T-cell (primary cell): ENCODE data around the gene MYO1G. TPM values are rescaled to one million over a fixed set of nuclear protein-coding genes. Genes with fewer than 3 reads are reported as not detected.
A peak's percentile ranks its signal among the peaks of the same experiment; 100 is the strongest.

Experiments
- ATAC-seq, 4 experiments: fragments of 200-7000 bp in 3 of 4; fragments of 150-1000 bp in 1 of 4; cut with Tn5 transposase; replicated peaks in 1 of 4; 1 replicate in 3 of 4; 2 replicates in 1 of 4; pipeline ENCODE4 v1.10.0; 2021; ENCODE audit warnings: moderate library complexity in 3 of 4, mild to moderate bottlenecking in 2 of 4, moderate number of reproducible peaks in 1 of 4
- CTCF ChIA-PET, 2 donors: fragments of 300-600 bp; sonication (Branson Sonifier 250); formaldehyde crosslinking; loops; one replicate each; lab custom pipeline; 2022; ENCODE audit warnings: antibody characterized with exemption in 2 of 2; lab: Charles Lee
- POLR2A ChIA-PET, 2 donors: fragments of 300-600 bp; sonication (Branson Sonifier 250); formaldehyde crosslinking; loops; one replicate each; lab custom pipeline; 2022; ENCODE audit warnings: antibody characterized with exemption in 2 of 2; lab: Charles Lee
- DNase-seq, 35 experiments: peaks; one replicate each; pipeline versions ENCODE4 v3.0.0 to v3.0.0-alpha.2; 2013 to 2023
- H3K27ac ChIP-seq: one replicate; pipeline ENCODE4 v1.5.1; 2013; ENCODE audit warnings: low read length
- H3K27me3 ChIP-seq, 2 experiments: replicated peaks in 1 of 2; 1 replicate in 1 of 2; 2 replicates in 1 of 2; pipeline versions ENCODE4 v1.6.1 to v1.7.0; 2013; ENCODE audit warnings: low read length in 1 of 2, mixed read lengths in 1 of 2; ENCODE audit not compliant: control insufficient read depth in 2 of 2, insufficient read depth in 2 of 2; ENCODE audit errors: extremely low read depth in 1 of 2
- H3K36me3 ChIP-seq, 2 donors: 1 replicate in 1 of 2; 2 replicates in 1 of 2; pipeline versions ENCODE4 v1.6.1 to v1.7.0; 2013; ENCODE audit warnings: low read length in 1 of 2; ENCODE audit not compliant: control insufficient read depth in 2 of 2, insufficient read depth in 1 of 2; ENCODE audit errors: extremely low read depth in 1 of 2
- H3K4me1 ChIP-seq, 2 experiments: 1 replicate in 1 of 2; 2 replicates in 1 of 2; pipeline versions ENCODE4 v1.6.1 to v1.7.0; 2013; ENCODE audit warnings: low read length in 2 of 2, mixed read lengths in 1 of 2; ENCODE audit not compliant: insufficient read depth in 2 of 2, control insufficient read depth in 1 of 2; ENCODE audit errors: extremely low read depth in 1 of 2
- H3K4me3 ChIP-seq, 2 donors: 1 replicate in 1 of 2; 2 replicates in 1 of 2; pipeline versions ENCODE4 v1.5.1 to v1.7.0; 2013; ENCODE audit warnings: mild to moderate bottlenecking in 2 of 2, low read length in 1 of 2, moderate library complexity in 1 of 2; ENCODE audit not compliant: control insufficient read depth in 1 of 2; ENCODE audit errors: extremely low read depth in 1 of 2
- H3K9me3 ChIP-seq: 2 replicates; pipeline ENCODE4 v1.7.0; 2013
- H3K27ac Mint-ChIP-seq, 2 donors: one replicate each; pipeline ENCODE4 v1.8.0; 2020 to 2021; ENCODE audit warnings: mild to moderate bottlenecking in 2 of 2, mixed read lengths in 2 of 2
- H3K27me3 Mint-ChIP-seq, 2 donors: one replicate each; pipeline ENCODE4 v1.8.0; 2021 to 2022; ENCODE audit warnings: mixed read lengths in 2 of 2
- H3K36me3 Mint-ChIP-seq: one replicate; pipeline ENCODE4 v1.8.0; 2021; ENCODE audit warnings: mixed read lengths
- H3K4me1 Mint-ChIP-seq, 3 donors: one replicate each; pipeline ENCODE4 v1.8.0; 2020 to 2022; ENCODE audit warnings: mixed read lengths in 3 of 3, mild to moderate bottlenecking in 1 of 3
- H3K4me3 Mint-ChIP-seq, 3 donors: one replicate each; pipeline ENCODE4 v1.8.0; 2020 to 2022; ENCODE audit warnings: mild to moderate bottlenecking in 3 of 3, mixed read lengths in 3 of 3, moderate library complexity in 3 of 3
- H3K9me3 Mint-ChIP-seq, 3 donors: one replicate each; pipeline ENCODE4 v1.8.0; 2020 to 2022; ENCODE audit warnings: mixed read lengths in 3 of 3
- WGBS: methylation state at CpG from one replicate; pipeline ENCODE4 v1.1.5; 2013; ENCODE audit warnings: missing lambda C conversion rate; ENCODE audit not compliant: insufficient coverage; 5-methylcytosine and 5-hydroxymethylcytosine counted together
- total RNA-seq, 35 experiments: library from RNA in 6 of 35; stranded (reverse) in 6 of 35; fragments of 120-200 nt in 1 of 35; gene quantifications; one replicate each; pipeline versions ENCODE4 v1.2.1 to v1.2.4 and lab custom pipeline; 2013 to 2026

The MYO1G gene
- total RNA-seq, 5 donors from 2014 or later (not counting 1 experiment from before 2014, with no cell fraction given), result 183 to 272 (median 192) TPM

- no peak overlapping the region for H3K4me3 Mint-ChIP-seq
- H3K36me3 Mint-ChIP-seq, result no peaks in the 10 kb centered on the region
- peak in 2 of 35 experiments; percentile 5 to 39 for DNase-seq
- no peak overlapping the region for H3K4me3 ChIP-seq
- peaks cover 0 to 16% of the 10 kb centered on the region in 2 experiments for H3K4me1 ChIP-seq
- no peaks in the 10 kb centered on the region for H3K27me3 ChIP-seq
- CTCF ChIA-PET, result no interaction called here
- H3K36me3 ChIP-seq, result peaks cover 10 to 23% of the 10 kb centered on the region in 2 donors
- no peaks in the 10 kb centered on the region for H3K9me3 Mint-ChIP-seq
- H3K9me3 ChIP-seq, result no peaks in the 10 kb centered on the region
- H3K27me3 Mint-ChIP-seq, result no peaks in the 10 kb centered on the region
- peak overlapping the region; percentile 81 to 87 for H3K27ac Mint-ChIP-seq
- ATAC-seq, result peak in 3 of 4 experiments; percentile 12 to 17 (median 15)
- peak overlapping the region; percentile 82 for H3K27ac ChIP-seq
- 80% methylated on average over 4 of the region's 4 CpGs for WGBS
- peaks cover 18 to 20% (median 19%) of the 10 kb centered on the region in 3 donors for H3K4me1 Mint-ChIP-seq
- POLR2A ChIA-PET, result interaction anchor here in 1 of 2 donors (0.6 to 1.0 kb wide), 2 partner anchors 15 to 434 kb away, joined by 3 to 4 read pairs; no protein-coding TSS in a partner anchor
These were observed 18.7 kb downstream of the MYO1G start for GRCh38 chr7:44960011-44960580.

DNA sequence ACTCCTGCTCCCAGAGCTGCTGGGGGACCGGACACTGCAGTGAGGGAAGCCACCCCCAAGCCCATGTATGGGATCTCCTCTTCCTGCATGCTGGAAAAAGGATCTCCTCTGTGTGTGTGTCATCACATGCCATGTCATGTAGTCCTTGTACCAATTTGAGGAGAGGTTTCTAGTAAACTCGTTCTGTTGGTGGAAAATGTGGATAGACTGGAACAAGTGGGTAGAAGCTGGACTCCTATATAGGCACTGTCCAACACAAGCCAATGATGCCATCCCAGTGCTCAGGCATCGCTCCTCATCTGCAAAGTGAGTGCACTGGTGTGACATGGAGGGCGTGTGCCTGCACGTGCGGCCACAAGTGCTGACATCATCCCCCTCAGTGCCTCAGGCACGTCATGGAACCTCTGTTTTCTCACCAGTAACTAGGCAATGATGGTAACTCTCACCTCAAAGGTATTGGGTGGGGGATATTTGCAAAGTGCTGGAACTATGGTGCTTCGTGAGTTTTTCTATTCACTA, 19.3 kb downstream of the MYO1G start:
- Histone ChIP-seq H3K27me3 (no peaks in the 10 kb centered on the region), H3K4me3 (no peak overlapping the region), H3K36me3 (peaks cover 10 to 18% of the 10 kb centered on the region in 2 donors), H3K27ac (peak overlapping the region; percentile 82), H3K4me1 (peaks cover 0 to 16% of the 10 kb centered on the region in 2 experiments), H3K9me3 (no peaks in the 10 kb centered on the region)
- no peaks in the 10 kb centered on the region for H3K9me3 Mint-ChIP-seq
- POLR2A ChIA-PET, result no interaction called here
- H3K27me3 Mint-ChIP-seq, result no peaks in the 10 kb centered on the region
- CTCF ChIA-PET, result no interaction called here
- H3K36me3 Mint-ChIP-seq, result no peaks in the 10 kb centered on the region
- H3K4me1 Mint-ChIP-seq, result peaks cover 18 to 21% (median 19%) of the 10 kb centered on the region in 3 donors
- H3K4me3 Mint-ChIP-seq, result no peak overlapping the region
- ATAC-seq (peak in 3 of 4 experiments; percentile 36 to 72 (median 37)), DNase-seq (peak in 21 of 35 experiments; percentile 24 to 79 (median 57))
- WGBS, result 100% methylated on average over 1 of the region's 8 CpGs
- peak overlapping the region; percentile 81 to 87 for H3K27ac Mint-ChIP-seq

DNA sequence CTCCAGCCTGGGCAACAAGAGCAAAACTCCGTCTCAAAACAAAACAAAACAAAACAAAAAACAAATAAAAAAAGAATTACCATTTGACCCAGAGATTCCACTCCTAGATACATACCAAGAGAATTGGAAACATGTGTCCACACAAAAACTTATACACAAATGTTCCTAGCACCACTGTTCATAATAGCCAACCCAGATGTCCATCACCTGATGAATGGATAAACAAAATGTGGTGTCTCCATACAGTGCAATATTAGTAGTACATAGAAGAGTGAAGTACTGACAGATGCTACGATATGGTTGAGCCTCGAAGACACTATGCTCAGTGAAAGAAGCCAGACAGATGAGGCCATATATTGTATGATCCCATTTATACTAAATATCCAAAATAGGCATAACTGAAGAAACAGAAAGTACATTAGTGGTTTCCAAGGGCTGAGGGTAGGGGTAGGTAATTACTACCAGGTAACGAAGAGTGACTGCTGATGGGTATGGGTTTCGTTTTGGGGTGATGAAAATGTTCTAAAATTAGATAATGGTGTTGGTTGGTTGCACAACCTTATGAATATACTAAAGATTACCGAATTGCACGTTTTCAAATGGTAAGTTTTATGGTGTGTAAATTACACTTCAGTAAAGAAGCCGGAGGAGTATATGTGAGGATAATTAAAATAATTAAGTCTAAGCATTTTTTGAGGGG, 20.0 kb downstream of the MYO1G start:
- POLR2A ChIA-PET, result no interaction called here
- Mint-ChIP-seq H3K4me1 (peaks cover 18 to 21% (median 19%) of the 10 kb centered on the region in 3 donors), H3K4me3 (no peak overlapping the region), H3K27me3 (no peaks in the 10 kb centered on the region), H3K9me3 (no peaks in the 10 kb centered on the region), H3K36me3 (no peaks in the 10 kb centered on the region), H3K27ac (peak overlapping the region; percentile 66 to 87)
- CTCF ChIA-PET, result no interaction called here
- Histone ChIP-seq H3K4me3 (no peak overlapping the region), H3K27ac (peak overlapping the region; percentile 82), H3K36me3 (peaks cover 10 to 12% of the 10 kb centered on the region in 2 donors), H3K27me3 (no peaks in the 10 kb centered on the region), H3K4me1 (peaks cover 0 to 16% of the 10 kb centered on the region in 2 experiments), H3K9me3 (no peaks in the 10 kb centered on the region)
- ATAC-seq (no peak), DNase-seq (no peak)
- WGBS, result no CpG with 5 or more reads among the region's 8 CpGs

DNA sequence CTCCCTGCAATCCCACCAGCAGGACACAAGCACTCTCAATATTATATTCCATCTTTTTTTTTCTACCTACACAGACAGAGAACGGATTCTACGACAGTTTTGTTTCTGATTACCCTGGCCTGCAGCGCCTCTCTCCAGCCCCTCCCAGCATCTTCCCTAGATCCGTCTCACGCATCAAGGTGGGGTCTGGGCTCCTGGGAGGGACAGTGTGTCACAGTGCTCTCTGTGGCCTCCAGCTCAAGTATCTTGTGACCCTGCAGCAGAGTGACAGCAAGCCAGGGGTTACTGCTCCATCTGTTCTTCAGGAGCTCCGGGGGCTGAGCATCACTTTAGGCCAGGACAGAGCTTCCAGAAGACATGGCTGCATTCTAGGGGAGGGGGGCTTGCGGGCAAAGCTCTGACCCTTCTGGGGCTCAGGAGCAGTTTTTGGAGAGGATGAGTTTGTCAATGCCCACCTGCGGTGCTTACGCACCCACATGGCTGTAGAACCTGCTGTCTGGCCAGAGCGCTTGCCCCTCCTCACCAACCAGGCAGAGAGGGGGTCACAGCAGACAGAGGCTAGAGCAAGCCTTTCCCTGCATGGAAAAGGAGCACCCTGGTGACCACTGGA, 22.6 kb downstream of the MYO1G start:
- 91% methylated on average over 7 of the region's 10 CpGs for WGBS
- Histone ChIP-seq H3K4me3 (no peak overlapping the region), H3K27ac (no peak overlapping the region), H3K27me3 (no peaks in the 10 kb centered on the region), H3K4me1 (peaks cover 0 to 16% of the 10 kb centered on the region in 2 experiments), H3K9me3 (no peaks in the 10 kb centered on the region), H3K36me3 (no peaks in the 10 kb centered on the region)
- H3K27ac Mint-ChIP-seq, result no peak overlapping the region
- ATAC-seq (no peak), DNase-seq (no peak)
- no peaks in the 10 kb centered on the region for H3K36me3 Mint-ChIP-seq
- no peaks in the 10 kb centered on the region for H3K27me3 Mint-ChIP-seq
- H3K4me3 Mint-ChIP-seq, result no peak overlapping the region
- H3K4me1 Mint-ChIP-seq, result peaks cover 18 to 21% (median 19%) of the 10 kb centered on the region in 3 donors
- ChIA-PET POLR2A (no interaction called here), CTCF (no interaction called here)
- H3K9me3 Mint-ChIP-seq, result no peaks in the 10 kb centered on the region

- DNase-seq, result no peak
- H3K36me3 Mint-ChIP-seq, result no peaks in the 10 kb centered on the region
- H3K27me3 ChIP-seq, result no peaks in the 10 kb centered on the region
- no peak overlapping the region for H3K4me3 ChIP-seq
- H3K4me3 Mint-ChIP-seq, result no peak overlapping the region
- H3K36me3 ChIP-seq, result no peaks in the 10 kb centered on the region
- ATAC-seq, result no peak
- peaks cover 0 to 16% of the 10 kb centered on the region in 2 experiments for H3K4me1 ChIP-seq
- H3K27ac ChIP-seq, result no peak overlapping the region
- ChIA-PET CTCF (interaction anchor here in 1 of 2 donors (0.5 kb wide), 1 partner anchor 1261 kb away, joined by 4 read pairs; no protein-coding TSS in a partner anchor), POLR2A (interaction anchor here in 1 of 2 donors (0.5 kb wide), 1 partner anchor 264 kb away, joined by 3 read pairs; no protein-coding TSS in a partner anchor)
- no peaks in the 10 kb centered on the region for H3K27me3 Mint-ChIP-seq
- no peaks in the 10 kb centered on the region for H3K9me3 Mint-ChIP-seq
- H3K9me3 ChIP-seq, result no peaks in the 10 kb centered on the region
- peaks cover 18 to 21% (median 19%) of the 10 kb centered on the region in 3 donors for H3K4me1 Mint-ChIP-seq
- 66% methylated on average over 2 of the region's 2 CpGs for WGBS
- peak overlapping the region in 1 of 2 donors; percentile 58 for H3K27ac Mint-ChIP-seq
These were observed 23.1 kb downstream of the MYO1G start for GRCh38 chr7:44955733-44956132.

DNA sequence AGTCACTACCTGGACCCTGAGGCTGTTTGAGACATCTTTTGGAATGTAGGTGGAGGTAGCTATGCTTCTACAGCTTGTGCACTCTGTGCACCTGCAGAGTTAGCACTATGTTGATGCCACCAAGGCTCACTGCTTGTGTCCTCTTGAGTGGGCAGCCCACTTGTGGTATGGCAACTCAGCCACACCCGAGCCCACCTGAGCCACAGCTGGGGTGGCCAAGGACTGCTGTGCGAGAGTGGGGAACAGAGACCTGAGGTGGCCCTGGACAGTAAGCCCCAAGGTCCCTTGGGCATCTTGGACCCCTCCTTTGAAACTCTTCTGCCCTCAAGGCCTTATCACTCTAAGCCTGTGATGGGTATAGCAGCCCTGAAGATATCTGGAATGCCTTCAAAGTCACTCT, 25.7 kb downstream of the MYO1G start:
- no peaks in the 10 kb centered on the region for H3K4me1 ChIP-seq
- ATAC-seq (no peak), DNase-seq (no peak)
- Mint-ChIP-seq H3K27me3 (peaks cover 0 to 6% of the 10 kb centered on the region in 2 donors), H3K4me1 (peaks cover 0 to 4% (median 2%) of the 10 kb centered on the region in 3 donors), H3K4me3 (no peak overlapping the region), H3K27ac (no peak overlapping the region), H3K36me3 (no peaks in the 10 kb centered on the region), H3K9me3 (no peaks in the 10 kb centered on the region)
- H3K27ac ChIP-seq, result no peak overlapping the region
- no peaks in the 10 kb centered on the region for H3K9me3 ChIP-seq
- POLR2A ChIA-PET, result interaction anchor here in 1 of 2 donors (0.6 kb wide), 1 partner anchor 478 kb away, joined by 7 read pairs; no protein-coding TSS in a partner anchor
- 94% methylated on average over 2 of the region's 2 CpGs for WGBS
- H3K4me3 ChIP-seq, result no peak overlapping the region
- CTCF ChIA-PET, result no interaction called here
- no peaks in the 10 kb centered on the region for H3K36me3 ChIP-seq
- no peaks in the 10 kb centered on the region for H3K27me3 ChIP-seq
